ENCODE measurements around the gene CARS2. TPM values are rescaled to one million over a fixed set of nuclear protein-coding genes. Genes with fewer than 3 reads are reported as not detected.
A peak's percentile ranks its signal among the peaks of the same experiment; 100 is the strongest.
"Not testable (repeated sequence)": the region's sequence is repeated elsewhere in the genome, so short reads cannot be mapped to it uniquely, and the experiment has no call there.

Gene CARS2
- total and polyA plus RNA-seq, 2 experiments from 2014 or later: 75.7 to 96.7 TPM

GRCh38 chr13:110634558-110634957 is 71.4 kb downstream of the CARS2 start:
- H3K27ac ChIP-seq: no peak overlapping the region

GRCh38 chr13:110633776-110634175 is 72.1 kb downstream of the CARS2 start:
- Histone ChIP-seq H3K9me3 (ENCODE audit: low read depth) (no peaks in the 10 kb centered on the region), H3F3A (ENCODE audit: insufficient read depth) (no peaks in the 10 kb centered on the region; the same call in 1 of the 2 replicates), H4K20me1 (ENCODE audit: insufficient read depth) (peaks cover 3% of the 10 kb centered on the region; the same call in 1 of the 2 replicates), H3K9ac (no peak overlapping the region), H3K36me3 (ENCODE audit: low read depth) (peaks cover 45% of the 10 kb centered on the region; the same call in 1 of the 2 replicates), H3K9me2 (ENCODE audit: insufficient read depth) (no peaks in the 10 kb centered on the region), H3K27ac (no peak overlapping the region), H3K4me2 (ENCODE audit: unreplicated experiment) (no peak overlapping the region), H3K4me3 (no peak overlapping the region), H3K4me1 (ENCODE audit: insufficient read depth) (no peaks in the 10 kb centered on the region), H3K27me3 (replicated peaks; ENCODE audit: insufficient read depth) (no peaks in the 10 kb centered on the region), H2AFZ (no peak overlapping the region), H3K79me2 (ENCODE audit: insufficient read depth) (peaks cover 70% of the 10 kb centered on the region)
- WGBS, 2 experiments (ENCODE audit: low coverage in 1 of 2, low lambda C conversion rate in 2 of 2, missing lambda C conversion rate in 2 of 2): 76% methylated on average over 8 of the region's 8 CpGs
- DNase-seq: no peak
- in situ Hi-C loops (cut with MboI): no loop called here
- no peak for TF ChIP-seq EZH2 (IDR thresholded peaks at IDR 0.05; ENCODE audit: insufficient read depth, poor library complexity, severe bottlenecking)
- no peak for TF ChIP-seq EZH2phosphoT487 (IDR thresholded peaks at IDR 0.05; ENCODE audit: insufficient read depth, low read depth)

More at GRCh38 chr13:110634558-110634957, 71.4 kb downstream of the CARS2 start:
- TF ChIP-seq EZH2 (IDR thresholded peaks at IDR 0.05; ENCODE audit: insufficient read depth, poor library complexity, severe bottlenecking) (no peak), EZH2phosphoT487 (IDR thresholded peaks at IDR 0.05; ENCODE audit: insufficient read depth, low read depth) (no peak)
- Histone ChIP-seq H3K9me3 (ENCODE audit: low read depth) (no peaks in the 10 kb centered on the region), H3K4me3 (no peak overlapping the region), H3K9ac (no peak overlapping the region), H3K27me3 (replicated peaks; ENCODE audit: insufficient read depth) (no peaks in the 10 kb centered on the region), H2AFZ (no peak overlapping the region), H3K4me2 (ENCODE audit: unreplicated experiment) (no peak overlapping the region), H3F3A (ENCODE audit: insufficient read depth) (peaks cover 2% of the 10 kb centered on the region), H3K4me1 (ENCODE audit: insufficient read depth) (no peaks in the 10 kb centered on the region), H3K36me3 (ENCODE audit: low read depth) (peaks cover 48% of the 10 kb centered on the region; the same call in 1 of the 2 replicates), H3K9me2 (ENCODE audit: insufficient read depth) (no peaks in the 10 kb centered on the region), H3K79me2 (ENCODE audit: insufficient read depth) (peaks cover 62% of the 10 kb centered on the region), H4K20me1 (ENCODE audit: insufficient read depth) (0 out of 2 replicates have a peak, but pooled peaks cover 3% of the 10 kb centered on the region)
- in situ Hi-C loops (cut with MboI): no loop called here
- DNase-seq: peak; percentile 48
- 80 to 85% methylated on average over 19 of the region's 19 CpGs for WGBS, 2 experiments (ENCODE audit: low coverage in 1 of 2, low lambda C conversion rate in 2 of 2, missing lambda C conversion rate in 2 of 2)

- H3K9me3 ChIP-seq (ENCODE audit: low read depth); H3K4me3 ChIP-seq; H3F3A ChIP-seq (ENCODE audit: insufficient read depth); H3K4me2 ChIP-seq (ENCODE audit: unreplicated experiment); H3K4me1 ChIP-seq (ENCODE audit: insufficient read depth); DNase-seq; in situ Hi-C loops (cut with MboI); H3K9ac ChIP-seq; H3K27me3 ChIP-seq (replicated peaks; ENCODE audit: insufficient read depth); H3K27ac ChIP-seq; H3K9me2 ChIP-seq (ENCODE audit: insufficient read depth); H2AFZ ChIP-seq; H4K20me1 ChIP-seq (ENCODE audit: insufficient read depth): not testable (repeated sequence)
- Histone ChIP-seq H3K36me3 (ENCODE audit: low read depth) (peaks cover 39% of the 10 kb centered on the region; the same call in 1 of the 2 replicates), H3K79me2 (ENCODE audit: insufficient read depth) (peaks cover 85% of the 10 kb centered on the region)
- 85 to 87% methylated on average over 14 to 15 of the region's 15 CpGs for WGBS, 2 experiments (ENCODE audit: low coverage in 1 of 2, low lambda C conversion rate in 2 of 2, missing lambda C conversion rate in 2 of 2)
Observed at GRCh38 chr13:110632255-110632654, 73.7 kb downstream of the CARS2 start.

- H3K27ac ChIP-seq: no peak overlapping the region
- no peak overlapping the region for H2AFZ ChIP-seq
- no peak overlapping the region for H3K4me3 ChIP-seq
- no peaks in the 10 kb centered on the region for H3K27me3 ChIP-seq (replicated peaks; ENCODE audit: insufficient read depth)
- H3K36me3 ChIP-seq (ENCODE audit: low read depth): peaks cover 25% of the 10 kb centered on the region; the same call in 1 of the 2 replicates
- no peak overlapping the region for H3K9ac ChIP-seq
- H4K20me1 ChIP-seq (ENCODE audit: insufficient read depth): peaks cover 3% of the 10 kb centered on the region; the same call in 1 of the 2 replicates
- no peaks in the 10 kb centered on the region; the same call in 1 of the 2 replicates for H3F3A ChIP-seq (ENCODE audit: insufficient read depth)
- H3K4me2 ChIP-seq (ENCODE audit: unreplicated experiment): no peak overlapping the region
- H3K9me2 ChIP-seq (ENCODE audit: insufficient read depth): no peaks in the 10 kb centered on the region
- no peaks in the 10 kb centered on the region for H3K4me1 ChIP-seq (ENCODE audit: insufficient read depth)
- WGBS, 2 experiments (ENCODE audit: low coverage in 1 of 2, low lambda C conversion rate in 2 of 2, missing lambda C conversion rate in 2 of 2): 87 to 88% methylated on average over 10 of the region's 10 CpGs
- H3K79me2 ChIP-seq (ENCODE audit: insufficient read depth): peaks cover 97% of the 10 kb centered on the region
- DNase-seq: no peak
- H3K9me3 ChIP-seq (ENCODE audit: low read depth): no peaks in the 10 kb centered on the region
- no peak for TF ChIP-seq EZH2phosphoT487 (IDR thresholded peaks at IDR 0.05; ENCODE audit: insufficient read depth, low read depth)
- no peak for TF ChIP-seq EZH2 (IDR thresholded peaks at IDR 0.05; ENCODE audit: insufficient read depth, poor library complexity, severe bottlenecking)
- in situ Hi-C loops (cut with MboI): no loop called here
Observed at GRCh38 chr13:110630566-110631119, 75.3 kb downstream of the CARS2 start.
